MM.1S (cell line): ENCODE results near the gene FARP1.

ENCODE experiments used
- DNase-seq: peaks from one replicate; pipeline ENCODE4 v3.0.0-alpha.2; 2015
- H2AFZ ChIP-seq: fragments of 300-600 bp; sonication (generic); 2 replicates; pipeline ENCODE4 v1.6.0; 2016; ENCODE audit warnings: antibody characterized with exemption, low read length
- H3F3A ChIP-seq: fragments of 300-600 bp; sonication (generic); 2 replicates; pipeline ENCODE4 v1.6.1; 2016; ENCODE audit warnings: mild to moderate bottlenecking, antibody characterized with exemption, low read length, moderate library complexity, mixed read lengths; ENCODE audit not compliant: insufficient read depth
- H3K27ac ChIP-seq: fragments of 300-600 bp; sonication (generic); 2 replicates; pipeline ENCODE4 v1.5.1; 2016; ENCODE audit warnings: mild to moderate bottlenecking, low read length
- H3K27me3 ChIP-seq: fragments of 300-600 bp; sonication (generic); replicated peaks from 2 replicates; pipeline ENCODE4 v1.6.0; 2016; ENCODE audit warnings: low read length; ENCODE audit not compliant: insufficient read depth
- H3K36me3 ChIP-seq: fragments of 300-600 bp; sonication (generic); replicated peaks from 2 replicates; pipeline ENCODE4 v1.6.1; 2016; ENCODE audit warnings: mild to moderate bottlenecking, low read length, mixed read lengths; ENCODE audit not compliant: insufficient read depth
- H3K4me1 ChIP-seq: fragments of 300-600 bp; sonication (generic); 2 replicates; pipeline ENCODE4 v1.6.1; 2016; ENCODE audit warnings: low read length, mixed read lengths
- H3K4me2 ChIP-seq: fragments of 300-600 bp; sonication (generic); 2 replicates; pipeline ENCODE4 v1.6.0; 2016; ENCODE audit warnings: low read depth, low read length
- H3K4me3 ChIP-seq: fragments of 300-600 bp; sonication (generic); 2 replicates; pipeline ENCODE4 v1.5.1; 2016; ENCODE audit warnings: low read length, mixed read lengths
- H3K79me2 ChIP-seq: fragments of 300-600 bp; sonication (generic); 2 replicates; pipeline ENCODE4 v1.6.1; 2016; ENCODE audit warnings: mixed run types, low read length, mixed read lengths
- H3K9ac ChIP-seq: fragments of 300-600 bp; sonication (generic); 2 replicates; pipeline ENCODE4 v1.6.1; 2016; ENCODE audit warnings: low read length, mixed read lengths
- H3K9me2 ChIP-seq: fragments of 300-600 bp; sonication (generic); replicated peaks from 2 replicates; pipeline ENCODE4 v1.6.1; 2016; ENCODE audit warnings: mild to moderate bottlenecking, low read length, mixed read lengths; ENCODE audit not compliant: insufficient read depth
- H3K9me3 ChIP-seq: fragments of 300-600 bp; sonication (generic); replicated peaks from 2 replicates; pipeline ENCODE4 v1.6.1; 2016; ENCODE audit warnings: mild to moderate bottlenecking, low read length, mixed read lengths; ENCODE audit not compliant: insufficient read depth
- H4K20me1 ChIP-seq: fragments of 300-600 bp; sonication (generic); 2 replicates; pipeline ENCODE4 v1.6.1; 2016; ENCODE audit warnings: mild to moderate bottlenecking, low read length, moderate library complexity, mixed read lengths; ENCODE audit not compliant: insufficient read depth
- EZH2 ChIP-seq: fragments of 300-600 bp; sonication (generic); optimal IDR thresholded peaks from 2 replicates; pipeline ENCODE3; 2017; ENCODE audit warnings: low read depth, mild to moderate bottlenecking, antibody characterized with exemption, low read length, mixed read lengths
- EZH2phosphoT487 ChIP-seq: fragments of 300-600 bp; sonication (generic); IDR thresholded peaks from 2 replicates; pipeline ENCODE4 v1.6.1; 2018; ENCODE audit warnings: antibody characterized with exemption, low read length
- TF ChIP-seq, protein P1 (sequence below): fragments of 300-600 bp; sonication (generic); IDR thresholded peaks from 2 replicates; pipeline ENCODE4 v1.5.1; 2016; ENCODE audit warnings: antibody characterized with exemption, low read length, mixed read lengths

FARP1 gene

DNA sequence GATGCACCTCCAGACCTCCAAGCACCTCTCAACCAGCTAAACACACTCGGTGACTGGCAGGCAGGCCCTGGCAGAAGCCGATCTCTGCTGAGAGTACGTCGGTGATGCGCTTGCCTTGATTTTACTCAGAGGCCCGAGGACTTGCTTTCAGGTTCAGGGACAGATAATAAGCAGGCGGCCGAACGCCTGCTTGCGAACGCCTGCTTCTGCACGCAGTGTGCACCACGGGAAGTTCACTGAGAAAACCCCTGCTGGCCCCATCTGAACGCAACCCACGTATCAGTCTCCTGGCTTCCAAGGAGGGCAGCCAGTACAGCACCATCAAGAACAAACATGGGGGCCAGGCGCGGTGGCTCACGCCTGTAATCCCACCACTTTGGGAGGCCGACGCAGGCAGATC, 326.0 kb downstream of the FARP1 start:
- Histone ChIP-seq H3K4me2 (no peak overlapping the region), H3K4me1 (no peaks in the 10 kb centered on the region), H3K4me3 (no peak overlapping the region), H3K9me2 (no peaks in the 10 kb centered on the region), H3K79me2 (peaks cover 78% of the 10 kb centered on the region), H3K36me3 (peaks cover 3% of the 10 kb centered on the region; the same call in 1 of the 2 replicates), H3K27me3 (no peaks in the 10 kb centered on the region), H3K9me3 (no peaks in the 10 kb centered on the region), H4K20me1 (peaks cover 4% of the 10 kb centered on the region; the same call in 1 of the 2 replicates), H3F3A (no peaks in the 10 kb centered on the region), H3K27ac (no peak overlapping the region), H2AFZ (no peak overlapping the region), H3K9ac (no peak overlapping the region)
- TF ChIP-seq, protein P1, sequence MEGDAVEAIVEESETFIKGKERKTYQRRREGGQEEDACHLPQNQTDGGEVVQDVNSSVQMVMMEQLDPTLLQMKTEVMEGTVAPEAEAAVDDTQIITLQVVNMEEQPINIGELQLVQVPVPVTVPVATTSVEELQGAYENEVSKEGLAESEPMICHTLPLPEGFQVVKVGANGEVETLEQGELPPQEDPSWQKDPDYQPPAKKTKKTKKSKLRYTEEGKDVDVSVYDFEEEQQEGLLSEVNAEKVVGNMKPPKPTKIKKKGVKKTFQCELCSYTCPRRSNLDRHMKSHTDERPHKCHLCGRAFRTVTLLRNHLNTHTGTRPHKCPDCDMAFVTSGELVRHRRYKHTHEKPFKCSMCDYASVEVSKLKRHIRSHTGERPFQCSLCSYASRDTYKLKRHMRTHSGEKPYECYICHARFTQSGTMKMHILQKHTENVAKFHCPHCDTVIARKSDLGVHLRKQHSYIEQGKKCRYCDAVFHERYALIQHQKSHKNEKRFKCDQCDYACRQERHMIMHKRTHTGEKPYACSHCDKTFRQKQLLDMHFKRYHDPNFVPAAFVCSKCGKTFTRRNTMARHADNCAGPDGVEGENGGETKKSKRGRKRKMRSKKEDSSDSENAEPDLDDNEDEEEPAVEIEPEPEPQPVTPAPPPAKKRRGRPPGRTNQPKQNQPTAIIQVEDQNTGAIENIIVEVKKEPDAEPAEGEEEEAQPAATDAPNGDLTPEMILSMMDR = no peak
- TF ChIP-seq EZH2 (no peak), EZH2phosphoT487 (no peak)
- DNase-seq = no peak

DNA sequence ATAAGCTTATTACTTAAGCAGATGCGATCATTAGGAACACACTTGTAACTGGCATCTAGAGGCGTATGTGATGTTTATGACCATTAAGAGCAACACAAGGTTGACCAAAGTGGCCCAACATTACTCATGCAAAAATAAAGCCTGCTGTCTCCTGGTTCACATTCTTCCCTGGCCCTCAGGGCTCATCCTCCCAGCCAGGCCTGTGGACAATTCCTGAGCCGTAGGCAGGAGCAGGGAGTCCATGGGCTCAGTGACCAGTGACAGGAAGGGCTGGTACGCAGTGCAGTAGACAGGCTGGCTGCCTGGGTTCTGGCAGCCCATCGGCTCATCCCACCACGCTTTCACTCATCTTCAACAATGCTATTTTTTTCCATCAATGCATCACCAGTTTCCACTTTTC, 328.0 kb downstream of the FARP1 start:
- no peak for TF ChIP-seq EZH2
- TF ChIP-seq, protein P1 = no peak
- TF ChIP-seq EZH2phosphoT487 = no peak

DNA sequence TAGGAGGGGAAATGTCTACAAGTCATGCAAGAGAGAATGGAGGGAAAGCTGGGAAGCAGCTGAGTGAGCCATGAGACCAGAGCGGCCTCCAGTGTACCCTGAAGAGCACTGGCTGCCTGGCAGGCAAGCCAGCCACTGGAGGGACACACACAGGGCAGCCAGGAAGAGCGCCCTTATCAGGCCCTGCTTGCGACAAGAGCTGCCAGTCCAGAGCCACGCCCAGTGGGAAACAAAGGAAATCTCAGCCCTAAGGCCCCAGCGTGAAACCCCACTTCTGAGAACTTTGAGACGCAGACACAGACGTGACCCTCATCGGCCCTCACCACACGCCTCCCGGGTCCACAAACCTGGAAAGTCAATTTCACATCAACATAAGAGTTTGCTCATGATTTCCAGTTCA, 329.0 kb downstream of the FARP1 start:
- DNase-seq = no peak
- H3K27ac ChIP-seq = no peak overlapping the region
- no peak overlapping the region for H3K4me2 ChIP-seq
- peaks cover 10% of the 10 kb centered on the region for H3K4me1 ChIP-seq
- no peak overlapping the region for H3K9ac ChIP-seq
- H3K9me3 ChIP-seq = no peaks in the 10 kb centered on the region
- H3F3A ChIP-seq = peaks cover 8% of the 10 kb centered on the region; the same call in 1 of the 2 replicates
- no peaks in the 10 kb centered on the region for H3K27me3 ChIP-seq
- no peak overlapping the region for H3K4me3 ChIP-seq
- peaks cover 87% of the 10 kb centered on the region for H3K79me2 ChIP-seq
- H3K9me2 ChIP-seq = no peaks in the 10 kb centered on the region
- peaks cover 7% of the 10 kb centered on the region; the same call in 1 of the 2 replicates for H3K36me3 ChIP-seq
- no peak for TF ChIP-seq EZH2
- TF ChIP-seq, protein P1 = no peak
- TF ChIP-seq EZH2phosphoT487 = no peak
- no peak overlapping the region for H2AFZ ChIP-seq
- H4K20me1 ChIP-seq = peaks cover 4% of the 10 kb centered on the region; the same call in 1 of the 2 replicates

More for the DNA sequence above, 328.0 kb downstream of the FARP1 start:
- H3K27me3 ChIP-seq = no peaks in the 10 kb centered on the region
- no peak overlapping the region for H2AFZ ChIP-seq
- no peak overlapping the region for H3K9ac ChIP-seq
- DNase-seq = no peak
- peaks cover 81% of the 10 kb centered on the region for H3K79me2 ChIP-seq
- no peaks in the 10 kb centered on the region for H3K9me3 ChIP-seq
- H3K9me2 ChIP-seq = no peaks in the 10 kb centered on the region
- peaks cover 4% of the 10 kb centered on the region; the same call in 1 of the 2 replicates for H4K20me1 ChIP-seq
- H3K36me3 ChIP-seq = peaks cover 7% of the 10 kb centered on the region; the same call in 1 of the 2 replicates
- no peak overlapping the region for H3K4me2 ChIP-seq
- H3K27ac ChIP-seq = no peak overlapping the region
- H3K4me1 ChIP-seq = peaks cover under 1% of the 10 kb centered on the region
- no peaks in the 10 kb centered on the region for H3F3A ChIP-seq
- H3K4me3 ChIP-seq = no peak overlapping the region
